ENCODE data around the gene NINJ1.

Gene NINJ1

GRCh38 chr9:93138171-93138764 lies 4.2 kb upstream of the NINJ1 start:
- TF ChIP-seq POLR2AphosphoS5 (IDR thresholded peaks at IDR 0.05; ENCODE audit: low read depth, low read length) (no peak), POLR2A (IDR thresholded peaks at IDR 0.05; ENCODE audit: low read depth, low read length) (no peak), TAF1 (IDR thresholded peaks at IDR 0.05; ENCODE audit: borderline replicate concordance, low read depth, low read length) (no peak)
- DNase-seq (ENCODE audit: insufficient read length) (no peak), FAIRE-seq (peak; percentile 9)

GRCh38 chr9:93137362-93137761 lies 3.3 kb upstream of the NINJ1 start:
- FAIRE-seq (no peak), DNase-seq (ENCODE audit: insufficient read length) (no peak)
- TF ChIP-seq TAF1 (IDR thresholded peaks at IDR 0.05; ENCODE audit: borderline replicate concordance, low read depth, low read length) (no peak), POLR2AphosphoS5 (IDR thresholded peaks at IDR 0.05; ENCODE audit: low read depth, low read length) (no peak), POLR2A (IDR thresholded peaks at IDR 0.05; ENCODE audit: low read depth, low read length) (no peak)

- FAIRE-seq (no peak), DNase-seq (ENCODE audit: insufficient read length) (no peak)
- TF ChIP-seq TAF1 (IDR thresholded peaks at IDR 0.05; ENCODE audit: borderline replicate concordance, low read depth, low read length), result no peak
- TF ChIP-seq POLR2A (IDR thresholded peaks at IDR 0.05; ENCODE audit: low read depth, low read length), result no peak
- no peak for TF ChIP-seq POLR2AphosphoS5 (IDR thresholded peaks at IDR 0.05; ENCODE audit: low read depth, low read length)
Measured at GRCh38 chr9:93136011-93136440, 2.0 kb upstream of the NINJ1 start.

GRCh38 chr9:93134740-93135444 lies 841 bp upstream of the NINJ1 start:
- TF ChIP-seq POLR2A (IDR thresholded peaks at IDR 0.05; ENCODE audit: low read depth, low read length), result no peak
- no peak for TF ChIP-seq TAF1 (IDR thresholded peaks at IDR 0.05; ENCODE audit: borderline replicate concordance, low read depth, low read length)
- TF ChIP-seq POLR2AphosphoS5 (IDR thresholded peaks at IDR 0.05; ENCODE audit: low read depth, low read length), result no peak
- no peak for FAIRE-seq

GRCh38 chr9:93133681-93134014 lies 403 bp downstream of the NINJ1 start:
- no peak for TF ChIP-seq TAF1 (IDR thresholded peaks at IDR 0.05; ENCODE audit: borderline replicate concordance, low read depth, low read length)
- TF ChIP-seq POLR2AphosphoS5 (IDR thresholded peaks at IDR 0.05; ENCODE audit: low read depth, low read length), result no peak
- TF ChIP-seq POLR2A (IDR thresholded peaks at IDR 0.05; ENCODE audit: low read depth, low read length), result no peak
- DNase-seq (ENCODE audit: insufficient read length), result peak; percentile 76
- FAIRE-seq, result peak; percentile 17

More at GRCh38 chr9:93134740-93135444, 841 bp upstream of the NINJ1 start:
- no peak for DNase-seq (ENCODE audit: insufficient read length)

DNA sequence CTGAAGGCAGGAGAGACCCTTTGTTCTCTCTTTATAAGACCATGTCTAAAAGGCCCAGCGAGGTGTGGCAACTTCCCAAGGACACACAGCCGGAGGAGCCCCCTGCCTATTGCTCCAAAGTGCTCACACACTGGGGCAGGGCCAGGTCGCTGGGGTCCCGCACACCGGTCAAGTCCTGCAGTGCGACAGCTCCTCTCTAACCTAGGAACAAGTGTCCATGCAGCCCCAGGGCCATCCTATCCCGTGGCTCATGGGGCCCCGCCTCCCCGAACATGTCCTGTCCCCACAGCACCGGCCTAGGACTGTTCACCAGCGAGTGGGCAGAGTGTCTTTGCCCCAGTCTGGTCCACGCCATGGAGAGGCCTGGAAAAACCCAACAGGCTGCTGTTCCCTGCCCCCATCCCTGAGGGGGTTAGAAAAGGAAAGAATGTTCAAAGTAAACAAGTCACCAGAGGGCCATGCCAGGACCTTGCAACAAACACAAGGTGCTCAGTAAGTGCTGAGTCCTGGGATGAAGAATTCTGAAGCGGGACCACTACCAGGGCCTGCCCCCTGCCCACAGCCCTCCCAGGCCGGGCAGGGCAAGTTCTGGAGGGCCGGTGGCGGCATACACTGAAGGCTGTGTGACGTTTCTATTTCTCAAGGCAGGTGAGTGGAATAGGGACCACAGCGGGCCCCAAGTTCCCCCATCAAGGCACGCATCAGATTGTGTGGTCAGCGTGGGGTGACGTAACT lies 938 bp downstream of the NINJ1 start:
- TF ChIP-seq TAF1 (IDR thresholded peaks at IDR 0.05; ENCODE audit: borderline replicate concordance, low read depth, low read length), result no peak
- TF ChIP-seq POLR2A (IDR thresholded peaks at IDR 0.05; ENCODE audit: low read depth, low read length), result no peak
- no peak for TF ChIP-seq POLR2AphosphoS5 (IDR thresholded peaks at IDR 0.05; ENCODE audit: low read depth, low read length)
- no peak for DNase-seq (ENCODE audit: insufficient read length)
- FAIRE-seq, result no peak

- TF ChIP-seq POLR2AphosphoS5 (IDR thresholded peaks at IDR 0.05; ENCODE audit: low read depth, low read length), result no peak
- no peak for TF ChIP-seq TAF1 (IDR thresholded peaks at IDR 0.05; ENCODE audit: borderline replicate concordance, low read depth, low read length)
- TF ChIP-seq POLR2A (IDR thresholded peaks at IDR 0.05; ENCODE audit: low read depth, low read length), result no peak
- FAIRE-seq (no peak), DNase-seq (ENCODE audit: insufficient read length) (no peak)
Measured at GRCh38 chr9:93132287-93132927, 1.6 kb downstream of the NINJ1 start.

GRCh38 chr9:93131599-93132286 lies 2.3 kb downstream of the NINJ1 start:
- DNase-seq (ENCODE audit: insufficient read length), result no peak
- FAIRE-seq, result no peak
- TF ChIP-seq TAF1 (IDR thresholded peaks at IDR 0.05; ENCODE audit: borderline replicate concordance, low read depth, low read length) (no peak), POLR2A (IDR thresholded peaks at IDR 0.05; ENCODE audit: low read depth, low read length) (no peak), POLR2AphosphoS5 (IDR thresholded peaks at IDR 0.05; ENCODE audit: low read depth, low read length) (no peak)

- FAIRE-seq (no peak), DNase-seq (ENCODE audit: insufficient read length) (no peak)
- TF ChIP-seq TAF1 (IDR thresholded peaks at IDR 0.05; ENCODE audit: borderline replicate concordance, low read depth, low read length), result no peak
- no peak for TF ChIP-seq POLR2A (IDR thresholded peaks at IDR 0.05; ENCODE audit: low read depth, low read length)
- no peak for TF ChIP-seq POLR2AphosphoS5 (IDR thresholded peaks at IDR 0.05; ENCODE audit: low read depth, low read length)
Measured at GRCh38 chr9:93130861-93131481, 3.1 kb downstream of the NINJ1 start.

GRCh38 chr9:93129691-93130500 lies 4.2 kb downstream of the NINJ1 start:
- DNase-seq (ENCODE audit: insufficient read length) (no peak), FAIRE-seq (no peak)

More at GRCh38 chr9:93129691-93130500, 4.2 kb downstream of the NINJ1 start:
- TF ChIP-seq POLR2AphosphoS5 (IDR thresholded peaks at IDR 0.05; ENCODE audit: low read depth, low read length) (no peak), TAF1 (IDR thresholded peaks at IDR 0.05; ENCODE audit: borderline replicate concordance, low read depth, low read length) (no peak), POLR2A (IDR thresholded peaks at IDR 0.05; ENCODE audit: low read depth, low read length) (no peak)

All from GM12892 (cell line).